ACHN (cell line): ENCODE data around the gene RNU1-1.
"Not testable (repeated sequence)": the region's sequence is repeated elsewhere in the genome, so short reads cannot be mapped to it uniquely, and the experiment has no call there.

Experiments used
- DNase-seq: peaks from one replicate; pipeline ENCODE4 v3.0.0-alpha.2; 2015
- in situ Hi-C: cut with HindIII; loops from 2 replicates; pipeline ENCODE4 v1.10.0; 2017; ENCODE audit warnings: low sequenced_read_pairs, low pct_ligation_motif_present, low pct_unique_long_range_greater_than_20kb

RNU1-1 gene

GRCh38 chr1:16514107-16515055, at the start of gene RNU1-1:
Gene RNU1-1 (minus strand): TSS chr1:16514285.
- peak; percentile 43 for DNase-seq
- in situ Hi-C loops: not testable (repeated sequence)

- in situ Hi-C loops, DNase-seq: not testable (repeated sequence)
These were observed 47.0 kb upstream of the RNU1-1 start for GRCh38 chr1:16561035-16561434.

GRCh38 chr1:16560498-16560897, 46.4 kb upstream of the RNU1-1 start:
- DNase-seq, in situ Hi-C loops: not testable (repeated sequence)

GRCh38 chr1:16559688-16560087, 45.6 kb upstream of the RNU1-1 start:
- DNase-seq: not testable (repeated sequence)

GRCh38 chr1:16557034-16557433, 42.9 kb upstream of the RNU1-1 start:
- in situ Hi-C loops, DNase-seq: not testable (repeated sequence)

More at GRCh38 chr1:16559688-16560087, 45.6 kb upstream of the RNU1-1 start:
- in situ Hi-C loops: not testable (repeated sequence)

- in situ Hi-C loops, DNase-seq: not testable (repeated sequence)
These were observed 39.2 kb upstream of the RNU1-1 start for GRCh38 chr1:16553244-16553643.

- in situ Hi-C loops, DNase-seq: not testable (repeated sequence)
These were observed 36.3 kb upstream of the RNU1-1 start for GRCh38 chr1:16550212-16550918.

GRCh38 chr1:16549545-16549944, 35.5 kb upstream of the RNU1-1 start:
- in situ Hi-C loops, DNase-seq: not testable (repeated sequence)

GRCh38 chr1:16547502-16548241, 33.6 kb upstream of the RNU1-1 start:
- in situ Hi-C loops, DNase-seq: not testable (repeated sequence)

GRCh38 chr1:16545682-16546095, 31.6 kb upstream of the RNU1-1 start:
- in situ Hi-C loops: not testable (repeated sequence)
- DNase-seq: peak; percentile 33

GRCh38 chr1:16540421-16540893, 26.4 kb upstream of the RNU1-1 start:
- in situ Hi-C loops, DNase-seq: not testable (repeated sequence)

- in situ Hi-C loops, DNase-seq: not testable (repeated sequence)
These were observed 23.4 kb upstream of the RNU1-1 start for GRCh38 chr1:16537528-16537927.

GRCh38 chr1:16536796-16537195, 22.7 kb upstream of the RNU1-1 start:
- DNase-seq, in situ Hi-C loops: not testable (repeated sequence)

GRCh38 chr1:16535898-16536297, 21.8 kb upstream of the RNU1-1 start:
- DNase-seq, in situ Hi-C loops: not testable (repeated sequence)

GRCh38 chr1:16535487-16535886, 21.4 kb upstream of the RNU1-1 start:
- DNase-seq, in situ Hi-C loops: not testable (repeated sequence)

GRCh38 chr1:16534829-16535456, 20.9 kb upstream of the RNU1-1 start:
- in situ Hi-C loops: not testable (repeated sequence)
- peak; percentile 48 for DNase-seq

- in situ Hi-C loops, DNase-seq: not testable (repeated sequence)
These were observed 20.2 kb upstream of the RNU1-1 start for GRCh38 chr1:16534239-16534828.
